GM20431 (cell line): Measurements from ENCODE around the gene CIC.
"Not testable (repeated sequence)": the region's sequence is repeated elsewhere in the genome, so short reads cannot be mapped to it uniquely, and the experiment has no call there.

Experiments used
- in situ Hi-C: fragments of 300-500 bp; cut with MseI, MboI; formaldehyde crosslinking; loops from one replicate; pipeline ENCODE4 v1.15.0; 2020; ENCODE audit warnings: low sequenced_read_pairs; ENCODE audit not compliant: unreplicated experiment

The CIC gene

GRCh38 chr19:42254089-42254849 lies 14.8 kb upstream of the CIC start:
- in situ Hi-C loops = no loop called here

GRCh38 chr19:42254850-42255765 lies 13.9 kb upstream of the CIC start, which contains the start of gene ERF:
Gene ERF, minus strand, starts transcription at chr19:42255128. Its CDS starts 129 bp downstream, at chr19:42254999.
- in situ Hi-C loops = no loop called here

DNA sequence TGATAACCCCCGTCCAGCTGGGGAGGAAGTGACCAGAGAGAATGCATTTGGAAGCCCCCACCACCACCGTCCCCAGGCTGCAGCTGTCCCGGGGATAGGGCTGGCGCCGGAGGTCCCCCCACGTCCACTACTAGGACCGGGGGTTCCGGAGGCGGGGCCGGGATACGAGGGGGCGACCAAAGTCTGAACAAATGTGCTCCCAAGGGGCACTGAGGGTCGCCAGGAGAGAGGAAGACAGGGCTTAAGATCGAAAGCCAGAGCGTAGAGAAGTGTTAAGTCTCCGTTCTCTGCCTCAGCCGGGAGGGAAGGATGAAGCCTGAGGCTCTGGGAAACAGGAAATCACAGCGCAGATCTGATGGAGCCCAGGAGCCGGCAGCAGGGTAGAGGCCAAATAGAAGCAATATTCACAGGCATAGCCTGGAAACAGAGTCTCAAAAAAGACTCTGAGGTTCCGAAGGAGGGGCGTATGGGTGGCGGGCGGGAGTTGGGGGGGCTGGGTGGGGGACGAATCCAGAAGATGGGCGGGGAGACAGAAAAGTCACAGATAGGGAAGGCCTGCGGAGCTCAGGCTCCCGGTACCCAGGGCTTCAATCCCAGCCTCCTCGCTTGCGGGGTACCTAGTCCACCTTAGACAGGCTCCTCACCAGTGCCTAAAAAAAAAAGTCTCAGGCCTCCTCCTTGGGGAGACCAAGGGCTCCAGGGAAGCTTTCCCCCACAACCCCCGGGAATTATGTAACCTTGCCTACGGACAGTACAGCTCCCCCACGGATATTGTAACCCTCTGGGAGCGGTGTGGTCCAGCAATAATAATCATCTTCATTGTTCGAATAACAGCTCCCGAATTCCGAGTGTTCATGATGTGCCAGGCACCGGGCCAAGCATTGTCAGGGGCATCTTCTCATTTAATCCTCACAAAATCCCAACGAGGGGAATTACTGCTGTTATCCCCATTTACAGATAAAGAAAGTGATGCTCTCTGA lies 13.0 kb upstream of the CIC start:
- in situ Hi-C loops = no loop called here

GRCh38 chr19:42257842-42258241 lies 11.2 kb upstream of the CIC start:
- in situ Hi-C loops = not testable (repeated sequence)

DNA sequence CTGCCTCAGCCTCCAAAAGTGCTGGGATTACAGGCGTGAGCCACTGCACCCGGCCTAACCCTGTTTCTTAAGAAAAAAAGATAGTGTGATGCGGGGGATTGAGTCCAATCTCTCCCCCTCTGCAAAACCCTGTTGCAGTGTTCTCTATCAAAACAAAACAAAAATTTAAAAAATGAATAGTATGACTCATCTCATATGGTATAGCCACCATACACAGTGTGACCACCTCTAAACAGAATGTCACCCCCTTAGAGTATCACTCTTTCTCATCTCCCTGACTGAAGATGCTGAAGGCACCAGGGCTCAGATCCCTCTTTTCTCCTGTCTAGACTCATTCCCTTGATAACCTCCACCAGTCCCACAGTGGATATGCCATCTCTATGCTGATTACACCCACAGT lies 7.3 kb upstream of the CIC start:
- in situ Hi-C loops = no loop called here

- in situ Hi-C loops = not testable (repeated sequence)
Observed at GRCh38 chr19:42266105-42266504, 2.9 kb upstream of the CIC start.

DNA sequence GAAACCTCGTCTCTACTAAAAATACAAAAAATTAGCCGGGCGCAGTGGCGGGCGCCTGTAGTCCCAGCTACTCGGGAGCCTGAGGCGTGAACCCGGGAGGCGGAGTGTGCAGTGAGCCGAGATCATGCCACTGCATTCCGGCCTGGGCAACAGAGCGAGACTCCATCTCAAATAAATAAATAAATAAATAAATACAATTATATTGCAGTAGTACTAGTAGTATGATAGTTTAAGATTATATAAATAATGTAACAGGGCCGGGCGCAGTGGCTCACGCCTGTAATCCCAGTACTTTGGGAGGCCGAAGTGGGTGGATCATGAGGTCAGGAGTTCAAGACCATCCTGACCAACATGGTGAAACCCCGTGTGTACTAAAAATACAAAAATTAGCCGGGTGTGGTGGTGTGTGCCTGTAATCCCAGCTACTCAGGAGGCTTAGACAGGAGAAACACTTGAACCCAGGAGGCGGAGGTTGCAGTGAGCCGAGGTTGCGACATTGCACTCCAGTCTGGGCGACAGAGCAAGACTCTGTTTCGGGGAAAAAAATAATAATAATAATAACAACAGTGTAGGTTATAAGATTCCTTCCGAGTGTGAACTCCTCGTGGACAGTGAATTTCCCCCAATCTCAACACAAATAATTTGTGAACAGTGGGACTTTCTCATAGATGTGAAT lies 2.0 kb upstream of the CIC start:
- in situ Hi-C loops = not testable (repeated sequence)

DNA sequence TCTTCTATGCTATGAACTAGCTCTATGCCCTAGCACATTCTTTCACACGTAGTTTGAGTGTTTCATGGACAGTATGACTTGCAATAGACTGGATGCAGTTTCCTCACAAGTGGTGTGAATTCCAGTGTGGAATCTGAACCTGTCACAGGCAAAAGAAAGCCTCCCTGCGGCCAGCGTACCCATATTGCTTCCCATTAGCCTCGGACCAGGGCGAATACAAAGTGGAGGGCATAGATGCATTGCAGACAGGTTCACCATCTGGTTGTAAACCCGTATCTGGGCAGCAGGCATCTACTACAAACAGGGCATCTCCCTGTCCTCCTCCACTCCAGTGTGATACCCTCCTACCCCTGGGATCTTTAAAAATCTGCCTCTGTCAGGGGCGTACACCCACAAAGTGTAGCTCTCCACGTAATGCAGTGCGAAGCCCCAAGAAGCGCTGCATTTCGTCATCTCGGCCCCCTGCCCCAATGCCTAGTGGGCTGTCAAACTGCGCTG lies 1.4 kb upstream of the CIC start:
- in situ Hi-C loops = no loop called here

DNA sequence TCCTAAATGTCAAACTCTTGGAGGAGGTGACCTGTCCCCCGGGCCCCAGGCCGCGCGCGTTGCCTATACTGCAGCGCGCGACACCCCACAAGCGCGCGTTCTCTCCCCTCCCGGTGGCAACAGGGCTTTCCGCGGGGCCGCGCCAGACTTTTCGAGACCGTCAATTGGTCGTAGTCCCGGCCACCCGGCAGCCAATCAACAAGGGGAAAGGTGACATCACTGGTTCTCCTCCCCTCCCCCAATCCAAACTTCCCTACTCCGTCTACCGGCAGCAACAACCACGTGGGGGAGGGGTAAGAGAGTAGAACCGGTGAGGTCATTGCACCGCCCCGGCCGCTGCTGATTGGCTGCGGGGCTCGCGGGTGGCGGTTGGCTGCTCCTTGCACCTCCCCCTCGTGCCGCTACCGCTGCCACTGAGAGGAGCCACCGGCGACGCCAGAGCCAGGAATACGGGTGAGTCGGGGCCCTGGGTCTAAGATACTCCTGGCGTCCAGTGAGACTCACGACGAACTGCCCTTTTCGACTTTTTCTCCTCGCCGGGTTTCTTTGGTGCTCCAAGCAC lies 829 bp upstream of the CIC start:
- in situ Hi-C loops = no loop called here

DNA sequence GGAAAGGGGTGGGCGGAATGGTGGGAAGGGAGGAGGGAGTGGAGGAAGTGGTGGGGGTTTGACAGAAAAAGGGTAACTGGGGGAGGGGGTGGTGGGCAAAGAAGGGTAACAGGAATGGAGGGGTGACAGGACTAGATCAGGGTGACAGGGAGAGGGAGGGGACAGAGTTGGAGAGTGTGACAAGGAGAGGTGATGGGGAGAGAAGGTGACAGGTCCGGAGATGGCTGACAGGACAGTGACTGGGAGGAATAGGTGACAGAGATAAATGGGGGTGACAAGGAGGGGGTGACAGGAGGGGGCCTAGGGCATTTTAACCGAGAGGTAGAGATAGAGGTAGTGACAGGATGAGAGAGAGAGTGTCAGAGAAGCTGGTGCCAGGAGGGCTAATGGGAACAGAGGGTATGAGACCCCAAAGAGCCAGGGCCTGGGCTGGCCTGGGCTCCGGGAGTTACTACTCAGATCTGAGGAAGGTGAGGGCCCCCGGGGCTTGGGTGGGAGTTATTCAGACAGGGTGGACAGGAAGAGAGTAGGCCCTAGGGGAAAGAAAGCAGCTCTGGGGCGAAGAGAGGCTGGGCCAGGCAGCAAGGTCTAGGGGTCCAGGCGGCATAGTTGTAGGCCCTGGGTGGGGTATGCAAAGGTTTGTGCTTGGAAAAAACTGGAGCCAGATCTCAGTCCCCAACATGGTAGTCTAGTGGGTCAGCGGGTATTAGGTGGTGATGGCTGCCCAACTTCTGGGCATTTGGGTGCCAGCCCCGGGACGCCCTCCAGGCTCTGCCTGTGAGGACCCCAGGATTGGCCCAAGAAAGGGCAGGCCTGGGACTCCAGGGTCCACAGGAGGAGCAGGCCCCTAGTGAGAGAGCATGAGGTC lies 660 bp downstream of the CIC start:
- in situ Hi-C loops = no loop called here

DNA sequence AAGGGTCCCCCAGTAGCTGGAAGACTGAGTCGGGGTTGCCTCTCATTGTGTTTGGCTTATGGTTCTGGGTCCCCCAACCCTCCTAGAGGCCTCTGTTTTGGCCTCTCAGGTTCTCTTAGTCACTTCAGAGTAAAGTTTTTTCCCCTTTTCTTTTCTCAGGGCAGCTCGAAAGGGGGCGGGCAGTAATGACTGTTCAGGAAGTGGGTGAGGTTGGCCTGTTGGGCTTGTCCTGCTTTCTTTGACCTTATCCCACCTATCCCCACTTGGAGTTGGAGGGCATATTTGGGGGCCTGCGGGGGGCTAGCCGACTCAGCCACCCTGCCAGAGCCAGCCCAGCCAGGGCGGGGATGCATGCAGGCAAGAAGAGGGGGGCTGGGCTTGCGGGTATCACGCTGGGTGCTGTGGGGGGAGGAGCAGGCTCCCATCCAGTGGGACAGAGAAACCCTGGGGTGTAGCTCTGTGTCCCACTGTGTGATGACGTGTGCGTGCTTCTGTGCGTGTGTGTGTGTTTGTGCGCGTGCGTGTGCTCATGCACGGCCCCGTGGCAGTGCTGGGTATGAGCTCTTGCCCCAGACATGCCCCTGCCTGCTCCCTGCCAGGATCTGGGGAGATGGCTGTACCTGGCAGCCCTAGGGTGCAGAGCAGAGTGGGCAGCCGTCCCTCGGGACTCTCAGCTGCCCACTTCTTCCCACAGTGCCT lies 1.4 kb downstream of the CIC start:
- in situ Hi-C loops = no loop called here

DNA sequence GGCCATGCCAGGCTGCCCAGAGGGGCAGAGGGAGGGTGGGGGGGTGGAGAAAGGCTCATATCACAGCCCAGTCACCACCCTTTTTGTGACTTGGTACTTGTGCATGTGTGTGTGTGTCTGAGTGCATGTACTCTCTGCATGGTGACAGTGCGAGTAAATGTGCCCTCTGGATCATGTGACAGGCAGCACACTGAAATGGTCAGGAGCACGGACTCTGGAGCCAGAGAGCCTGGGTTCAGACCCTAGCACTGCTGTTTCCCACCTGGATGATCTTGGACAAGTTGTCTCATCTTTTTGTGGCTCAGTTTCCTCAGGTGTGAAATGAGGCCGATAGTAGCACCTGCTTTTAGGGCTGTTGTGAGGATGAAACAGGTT lies 2.0 kb downstream of the CIC start:
- in situ Hi-C loops = no loop called here

- in situ Hi-C loops = no loop called here
Observed at GRCh38 chr19:42271861-42272534, 2.9 kb downstream of the CIC start.

DNA sequence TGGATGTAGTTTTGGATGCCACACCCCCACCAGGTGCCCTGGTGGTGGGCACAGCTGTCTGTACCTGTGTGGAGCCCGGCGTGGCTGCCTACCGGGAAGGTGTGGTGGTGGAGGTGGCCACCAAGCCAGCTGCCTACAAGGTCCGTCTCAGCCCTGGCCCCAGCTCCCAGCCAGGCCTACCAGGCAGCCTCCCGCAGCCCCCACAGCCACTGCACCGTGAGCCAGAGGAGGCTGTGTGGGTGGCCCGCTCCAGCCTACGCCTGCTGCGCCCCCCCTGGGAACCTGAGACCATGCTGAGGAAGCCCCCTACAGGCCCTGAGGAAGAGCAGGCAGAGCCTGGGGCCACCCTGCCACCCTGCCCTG lies 3.5 kb downstream of the CIC start:
- in situ Hi-C loops = no loop called here

GRCh38 chr19:42272989-42273406 lies 3.9 kb downstream of the CIC start:
- in situ Hi-C loops = no loop called here

DNA sequence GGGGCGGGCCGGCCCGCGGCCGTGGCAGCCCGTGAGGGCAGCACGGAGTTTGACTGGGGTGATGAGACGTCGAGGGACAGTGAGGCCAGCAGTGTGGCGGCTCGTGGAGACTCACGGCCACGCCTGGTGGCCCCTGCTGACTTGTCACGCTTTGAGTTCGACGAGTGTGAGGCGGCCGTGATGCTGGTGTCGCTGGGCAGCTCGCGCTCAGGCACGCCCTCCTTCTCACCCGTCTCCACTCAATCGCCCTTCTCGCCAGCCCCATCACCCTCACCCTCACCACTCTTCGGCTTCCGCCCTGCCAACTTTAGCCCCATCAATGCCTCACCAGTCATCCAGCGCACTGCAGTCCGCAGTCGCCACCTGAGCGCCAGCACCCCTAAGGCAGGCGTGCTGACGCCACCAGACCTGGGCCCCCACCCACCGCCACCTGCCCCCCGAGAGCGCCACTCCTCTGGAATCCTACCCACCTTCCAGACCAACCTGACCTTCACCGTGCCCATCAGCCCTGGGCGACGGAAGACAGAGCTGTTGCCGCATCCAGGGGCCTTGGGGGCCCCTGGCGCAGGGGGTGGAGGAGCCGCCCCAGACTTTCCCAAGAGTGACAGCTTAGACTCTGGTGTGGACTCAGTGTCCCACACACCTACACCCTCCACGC lies 4.5 kb downstream of the CIC start:
- in situ Hi-C loops = no loop called here
